Ectodermal cell (in vitro differentiated cells): ENCODE data around the gene HMOX1.
A peak's percentile ranks its signal among the peaks of the same experiment; 100 is the strongest.
"Not testable (repeated sequence)": the region's sequence is repeated elsewhere in the genome, so short reads cannot be mapped to it uniquely, and the experiment has no call there.

ENCODE experiments used
- H3K27ac ChIP-seq: 2 replicates; pipeline ENCODE4 v1.7.0; 2013; ENCODE audit warnings: mild to moderate bottlenecking, low read depth, low read length; ENCODE audit not compliant: insufficient read depth, poor library complexity, severe bottlenecking
- H3K27me3 ChIP-seq: 2 replicates; pipeline ENCODE4 v1.7.0; 2013; ENCODE audit warnings: mild to moderate bottlenecking, low read length; ENCODE audit not compliant: insufficient read depth, control insufficient read depth, poor library complexity, severe bottlenecking
- H3K36me3 ChIP-seq: one replicate; pipeline ENCODE4 v1.7.0; 2013; ENCODE audit warnings: low read length; ENCODE audit not compliant: control insufficient read depth, insufficient read depth
- H3K4me1 ChIP-seq: one replicate; pipeline ENCODE4 v1.7.0; 2013; ENCODE audit warnings: low read length; ENCODE audit not compliant: control insufficient read depth, insufficient read depth
- H3K4me3 ChIP-seq: 2 replicates; pipeline ENCODE4 v1.7.0; 2013; ENCODE audit warnings: low read depth, low read length, control low read depth; ENCODE audit not compliant: insufficient read depth
- H3K9me3 ChIP-seq: 2 replicates; pipeline ENCODE4 v1.7.0; 2013; ENCODE audit warnings: mild to moderate bottlenecking, low read length, moderate library complexity; ENCODE audit not compliant: control insufficient read depth
- WGBS, 2 experiments: methylation state at CpG; one replicate each; pipeline ENCODE4 v1.1.7; 2013; ENCODE audit warnings: missing lambda C conversion rate in 2 of 2; 5-methylcytosine and 5-hydroxymethylcytosine counted together

The HMOX1 gene

DNA sequence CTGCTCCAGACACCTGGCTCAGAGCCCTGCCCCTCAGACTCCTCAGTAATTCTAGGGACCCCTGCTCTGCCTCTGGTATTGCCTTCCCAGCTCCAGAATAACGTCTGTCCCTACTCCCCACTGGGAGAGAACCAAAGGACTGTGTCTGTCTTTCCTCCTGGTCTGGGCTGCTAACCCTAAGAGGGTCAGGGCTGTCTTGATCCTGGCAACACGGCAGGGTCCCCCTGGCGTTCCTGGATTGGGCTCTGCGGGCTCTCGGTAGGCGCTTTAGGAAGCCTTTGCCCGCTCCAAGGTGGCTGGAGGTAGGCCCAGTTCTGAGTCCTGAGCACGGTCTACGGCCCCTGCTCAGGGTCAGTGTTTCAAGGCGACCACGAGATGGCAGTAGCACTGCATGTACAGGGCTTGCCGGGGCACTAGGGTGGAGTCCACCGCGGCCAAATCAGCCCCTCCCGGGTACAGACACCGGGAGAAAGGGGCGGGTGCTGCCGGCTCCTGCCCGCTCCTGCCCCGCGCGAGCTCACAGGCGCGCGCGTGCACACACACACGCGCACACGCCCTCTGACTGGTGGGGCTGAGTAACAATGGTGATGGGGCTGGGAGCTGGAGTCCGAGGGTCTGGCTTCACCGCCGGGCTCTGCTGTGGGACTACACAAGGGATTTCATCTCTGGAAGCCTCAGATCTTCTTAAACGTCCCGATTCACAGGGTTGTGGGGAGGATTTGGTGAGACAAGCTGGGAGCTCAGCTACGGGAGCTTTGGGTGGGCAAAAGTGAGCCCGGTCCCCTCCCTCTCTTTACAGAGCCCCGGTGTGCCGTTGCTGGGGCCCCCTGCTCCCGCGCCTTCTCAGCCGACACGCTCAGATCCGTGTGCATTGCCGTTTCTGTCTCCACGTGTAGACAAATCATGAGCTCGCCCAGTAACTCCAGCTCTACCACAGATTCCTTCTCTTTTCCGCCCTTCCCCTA, 30.1 kb upstream of the HMOX1 start:
- H3K27ac ChIP-seq: no peak overlapping the region
- peaks cover 20% of the 10 kb centered on the region for H3K4me1 ChIP-seq
- 4 to 5% methylated on average over 47 of the region's 47 CpGs for WGBS, 2 experiments

DNA sequence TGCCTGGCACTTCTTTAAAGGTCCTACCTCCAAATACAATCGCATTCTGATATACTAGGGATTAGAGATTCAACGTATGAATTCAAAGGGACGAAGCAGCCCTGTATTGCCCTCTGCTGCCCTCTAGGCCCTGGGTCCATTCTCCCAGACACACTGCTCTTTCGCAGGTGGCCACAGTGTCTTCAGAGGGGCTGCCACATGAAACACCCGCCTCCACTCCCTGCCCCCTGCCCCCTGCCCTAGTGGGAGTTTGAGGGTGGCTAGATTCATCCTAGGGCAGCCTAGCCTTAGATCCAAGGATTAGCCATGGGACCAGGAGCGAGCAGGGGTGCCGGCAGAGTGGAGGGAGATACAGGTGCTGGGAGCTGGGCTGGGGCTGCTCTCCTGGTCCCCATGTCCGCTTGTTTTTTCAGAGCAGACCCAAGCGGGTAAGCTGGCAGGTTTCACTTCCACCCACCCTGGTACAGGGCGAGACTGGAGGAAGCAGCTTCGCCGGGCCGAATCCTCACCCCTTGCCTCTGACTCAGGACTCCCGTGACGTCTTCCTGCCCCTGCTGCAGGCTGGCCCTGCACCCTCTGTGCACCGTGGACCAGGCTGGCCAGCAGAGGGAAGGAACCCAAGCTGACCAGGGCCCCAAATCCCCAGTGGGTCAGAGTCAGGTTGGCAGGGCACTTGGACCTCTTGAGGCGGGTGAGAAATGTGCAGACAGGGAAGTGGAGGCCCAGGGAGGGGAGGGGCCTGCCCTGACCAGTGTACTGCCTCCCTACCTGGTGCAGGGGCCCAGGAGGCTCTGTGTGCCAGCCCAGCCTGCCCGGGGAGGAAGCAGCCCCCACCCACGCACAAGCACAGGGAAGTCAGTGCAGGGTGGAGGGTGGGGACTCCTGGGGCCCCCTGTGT, 28.4 kb upstream of the HMOX1 start:
- Histone ChIP-seq H3K36me3 (no peaks in the 10 kb centered on the region), H3K4me3 (no peak overlapping the region), H3K9me3 (no peaks in the 10 kb centered on the region), H3K4me1 (peaks cover 20% of the 10 kb centered on the region), H3K27me3 (peaks cover 12% of the 10 kb centered on the region), H3K27ac (no peak overlapping the region)
- 70 to 76% methylated on average over 19 of the region's 19 CpGs for WGBS, 2 experiments

More for the DNA sequence above, 30.1 kb upstream of the HMOX1 start:
- Histone ChIP-seq H3K4me3 (peak overlapping the region; percentile 58), H3K27me3 (peaks cover 12% of the 10 kb centered on the region), H3K36me3 (no peaks in the 10 kb centered on the region), H3K9me3 (no peaks in the 10 kb centered on the region)

DNA sequence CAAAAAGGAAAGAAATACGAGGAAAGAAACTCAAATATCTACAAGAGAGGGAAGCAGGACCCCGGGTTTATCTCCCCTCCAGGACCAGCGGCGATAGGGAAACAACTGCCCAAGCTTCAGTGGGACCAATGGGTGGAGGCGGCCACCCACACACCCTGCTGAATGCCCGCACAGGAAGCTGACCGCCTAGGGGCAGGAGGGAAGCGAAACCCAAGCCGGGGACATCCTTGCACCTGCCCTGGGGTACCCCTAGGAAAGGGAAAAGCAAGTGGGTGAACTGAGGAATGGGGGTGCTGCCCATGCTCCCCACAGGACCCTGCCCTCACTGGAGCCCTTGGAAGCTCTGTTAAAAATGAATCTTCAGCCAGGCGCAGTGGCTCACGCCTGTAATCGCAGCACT, 27.6 kb upstream of the HMOX1 start:
- Histone ChIP-seq H3K36me3 (no peaks in the 10 kb centered on the region), H3K9me3 (no peaks in the 10 kb centered on the region), H3K4me3 (no peak overlapping the region), H3K27ac (no peak overlapping the region), H3K4me1 (peaks cover 20% of the 10 kb centered on the region), H3K27me3 (peaks cover 12% of the 10 kb centered on the region)
- WGBS, 2 experiments: 81 to 85% methylated on average over 12 of the region's 12 CpGs

DNA sequence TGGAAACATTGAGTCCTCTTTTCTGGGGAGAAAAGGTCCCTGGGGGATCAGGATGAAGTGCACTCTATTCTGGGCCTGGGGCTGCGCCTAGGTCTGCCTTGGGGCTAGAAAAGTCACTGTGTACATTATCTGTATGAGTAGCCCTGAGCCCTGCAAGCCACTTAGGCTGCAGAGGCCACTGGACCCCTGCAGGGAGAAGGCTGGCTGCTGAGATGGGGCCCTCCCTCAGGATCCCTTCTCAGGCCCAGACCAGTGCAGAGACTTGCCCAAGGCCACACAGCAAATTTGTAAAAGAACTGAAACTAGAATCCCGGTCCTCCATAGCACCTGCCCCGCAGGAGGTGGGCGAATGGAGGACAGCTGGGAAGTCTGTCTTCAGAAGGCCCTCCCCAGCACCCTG, 26.8 kb upstream of the HMOX1 start:
- Histone ChIP-seq H3K27me3 (peaks cover 12% of the 10 kb centered on the region), H3K9me3 (no peaks in the 10 kb centered on the region), H3K4me1 (peaks cover 20% of the 10 kb centered on the region), H3K27ac (no peak overlapping the region), H3K36me3 (no peaks in the 10 kb centered on the region), H3K4me3 (no peak overlapping the region)
- WGBS, 2 experiments: 88 to 93% methylated on average over 4 of the region's 4 CpGs

DNA sequence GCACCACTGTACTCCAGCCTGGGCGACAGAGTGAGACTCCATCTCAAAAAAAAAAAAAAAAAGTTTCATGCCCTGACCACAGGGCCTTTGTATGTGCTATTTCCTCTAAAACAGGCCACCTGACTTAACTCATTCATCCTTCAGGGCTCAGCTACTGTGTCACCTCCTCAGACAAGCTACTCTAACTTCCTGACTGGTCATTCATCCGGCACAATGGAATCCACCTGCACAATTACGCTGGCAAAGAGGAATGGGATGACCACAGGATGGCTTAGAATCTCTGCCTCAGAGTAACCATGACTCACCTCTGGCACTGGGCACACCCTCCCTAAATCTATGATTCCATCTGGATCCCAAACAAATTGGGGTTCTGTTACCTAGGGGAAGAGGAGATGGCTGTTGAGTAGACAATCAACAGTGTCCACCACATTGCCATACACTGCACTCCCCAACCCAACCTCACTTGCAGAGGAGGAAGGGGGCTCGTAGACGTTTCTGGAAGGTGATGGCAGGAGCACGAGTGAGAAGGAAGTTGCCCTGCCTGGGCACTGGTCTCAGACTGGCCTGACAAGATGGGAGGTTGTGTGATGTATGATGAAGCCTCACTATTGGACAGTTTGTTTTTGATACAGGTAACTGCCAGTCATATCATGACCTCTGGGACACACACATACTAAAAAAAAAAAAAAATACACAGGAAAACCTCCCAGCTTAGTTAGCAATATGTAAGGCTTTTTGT, 22.8 kb upstream of the HMOX1 start:
- H3K9me3 ChIP-seq: no peaks in the 10 kb centered on the region
- WGBS, 2 experiments: 86% methylated on average over 6 of the region's 6 CpGs

DNA sequence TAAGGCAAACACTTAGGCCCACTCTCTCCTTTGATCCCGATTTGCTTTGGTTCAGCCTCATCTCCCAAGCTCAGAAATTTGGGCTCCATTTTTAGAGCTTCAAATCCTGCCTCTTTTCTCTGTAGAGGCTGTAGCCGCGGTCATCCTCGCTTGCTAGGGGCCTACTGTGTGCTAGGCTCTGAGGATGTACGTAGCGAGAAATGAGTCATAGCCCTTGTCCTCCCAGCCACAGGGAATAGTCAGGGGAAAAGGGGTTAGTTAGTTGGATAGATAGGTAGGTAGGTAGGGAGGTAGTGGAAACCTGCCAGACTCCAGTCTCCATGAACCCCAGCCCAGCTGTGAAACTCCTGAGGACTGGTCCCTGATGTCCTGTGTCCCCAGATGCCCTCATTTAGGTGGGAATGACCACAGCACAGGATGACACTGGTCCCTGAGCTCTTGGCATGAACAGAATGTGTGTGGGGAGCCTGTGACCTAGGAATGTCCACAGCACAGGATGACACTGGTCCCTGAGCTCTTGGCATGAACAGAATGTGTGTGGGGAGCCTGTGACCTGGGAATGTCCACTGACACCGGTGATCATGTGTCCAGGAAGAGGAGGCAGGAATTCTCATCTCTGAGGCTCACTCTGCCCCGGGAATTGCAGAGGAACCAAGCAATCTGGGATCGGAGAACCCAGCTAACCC, 21.4 kb upstream of the HMOX1 start:
- H3K27me3 ChIP-seq: no peaks in the 10 kb centered on the region
- 79 to 84% methylated on average over 9 of the region's 9 CpGs for WGBS, 2 experiments
- no peak overlapping the region for H3K4me3 ChIP-seq
- no peaks in the 10 kb centered on the region for H3K36me3 ChIP-seq
- no peaks in the 10 kb centered on the region for H3K4me1 ChIP-seq
- H3K9me3 ChIP-seq: no peaks in the 10 kb centered on the region
- no peak overlapping the region for H3K27ac ChIP-seq

More for the DNA sequence above, 22.8 kb upstream of the HMOX1 start:
- Histone ChIP-seq H3K4me1 (no peaks in the 10 kb centered on the region), H3K27ac (no peak overlapping the region), H3K4me3 (no peak overlapping the region), H3K36me3 (no peaks in the 10 kb centered on the region), H3K27me3 (no peaks in the 10 kb centered on the region)

DNA sequence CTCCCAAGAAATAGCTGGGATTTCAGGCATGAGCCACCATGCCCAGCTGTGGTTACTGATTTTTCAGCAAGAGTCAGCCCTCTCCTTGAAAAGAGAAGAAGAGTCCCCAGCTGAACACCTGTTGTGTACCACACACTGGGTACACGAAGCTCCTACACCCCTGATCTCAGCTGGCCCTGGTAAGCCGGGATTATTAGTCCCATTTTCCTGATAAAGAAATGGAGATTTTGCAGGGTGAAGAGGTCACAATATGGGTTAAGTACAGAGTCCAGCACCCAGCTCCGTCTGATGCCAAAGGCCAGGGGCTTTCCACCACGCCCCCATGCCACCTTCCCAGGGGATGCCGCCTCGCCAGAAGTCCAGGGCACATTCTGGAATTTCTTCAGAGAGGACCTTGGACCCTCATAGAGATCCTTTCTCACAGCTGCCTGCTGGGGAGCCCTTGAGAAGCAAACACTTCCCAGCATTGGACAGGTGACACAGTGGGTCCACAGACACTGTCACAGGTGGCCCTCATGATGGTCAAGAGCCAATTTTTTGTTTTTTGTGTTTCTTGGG, 19.8 kb upstream of the HMOX1 start:
- 89 to 92% methylated on average over 6 of the region's 6 CpGs for WGBS, 2 experiments
- Histone ChIP-seq H3K36me3 (no peaks in the 10 kb centered on the region), H3K4me1 (no peaks in the 10 kb centered on the region), H3K27me3 (no peaks in the 10 kb centered on the region), H3K27ac (no peak overlapping the region), H3K4me3 (no peak overlapping the region), H3K9me3 (no peaks in the 10 kb centered on the region)

DNA sequence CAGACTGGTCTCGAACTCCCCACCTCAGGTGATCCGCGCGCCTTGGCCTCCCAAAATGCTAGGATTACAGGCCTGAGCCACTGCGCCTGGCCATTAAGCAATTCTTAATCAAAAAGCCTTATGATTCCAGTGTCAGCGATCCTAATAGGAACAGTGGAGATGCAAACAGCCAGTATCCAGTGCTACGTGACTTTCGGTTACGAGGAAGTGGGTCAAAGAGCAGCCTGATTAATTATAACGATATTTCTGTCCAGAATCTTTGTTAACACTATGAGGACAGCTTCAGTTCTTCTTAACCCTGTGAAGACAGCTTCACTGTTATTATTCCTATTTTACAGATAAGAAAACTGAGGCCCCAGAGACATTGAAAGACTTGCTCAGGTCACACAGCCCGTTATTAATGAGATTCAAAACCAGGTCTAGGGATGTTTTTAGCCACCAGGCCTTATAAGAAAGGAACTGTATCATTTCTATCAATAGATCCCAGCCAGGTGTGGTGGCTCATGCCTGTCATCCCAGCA, 17.3 kb upstream of the HMOX1 start:
- no peaks in the 10 kb centered on the region for H3K27me3 ChIP-seq
- no peak overlapping the region for H3K4me3 ChIP-seq
- no peaks in the 10 kb centered on the region for H3K36me3 ChIP-seq
- no peaks in the 10 kb centered on the region for H3K4me1 ChIP-seq
- H3K27ac ChIP-seq: no peak overlapping the region
- H3K9me3 ChIP-seq: no peaks in the 10 kb centered on the region
- WGBS, 2 experiments: 94 to 95% methylated on average over 11 of the region's 11 CpGs

DNA sequence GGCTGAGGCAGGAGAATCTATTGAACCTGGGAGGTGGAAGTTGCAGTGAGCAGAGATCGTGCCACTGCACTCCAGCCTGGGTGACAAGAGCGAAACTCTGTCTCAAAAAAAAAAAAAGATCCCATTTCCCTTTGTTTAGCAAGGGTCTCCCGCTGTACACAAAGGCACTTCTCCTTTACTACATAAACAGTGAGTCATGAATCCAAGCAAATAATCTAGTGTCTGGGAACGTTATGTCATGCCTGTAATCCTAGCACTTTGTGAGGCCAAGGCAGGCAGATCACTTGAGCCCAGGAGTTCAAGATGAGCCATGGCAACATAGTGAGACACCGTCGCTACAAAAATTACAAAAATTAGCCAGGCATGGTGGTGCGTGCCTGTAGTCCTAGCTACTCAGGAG, 16.7 kb upstream of the HMOX1 start:
- H3K9me3 ChIP-seq, H3K27ac ChIP-seq, H3K27me3 ChIP-seq, H3K4me1 ChIP-seq, H3K36me3 ChIP-seq, H3K4me3 ChIP-seq: not testable (repeated sequence)
- WGBS, 2 experiments: 91 to 92% methylated on average over 7 of the region's 7 CpGs
